Measurements from ENCODE around the gene OBP2A. TPM values are rescaled to one million over a fixed set of nuclear protein-coding genes. Genes with fewer than 3 reads are reported as not detected.
A peak's percentile ranks its signal among the peaks of the same experiment; 100 is the strongest.
"Not testable (repeated sequence)": the region's sequence is repeated elsewhere in the genome, so short reads cannot be mapped to it uniquely, and the experiment has no call there.

The OBP2A gene
- total RNA-seq = not detected

DNA sequence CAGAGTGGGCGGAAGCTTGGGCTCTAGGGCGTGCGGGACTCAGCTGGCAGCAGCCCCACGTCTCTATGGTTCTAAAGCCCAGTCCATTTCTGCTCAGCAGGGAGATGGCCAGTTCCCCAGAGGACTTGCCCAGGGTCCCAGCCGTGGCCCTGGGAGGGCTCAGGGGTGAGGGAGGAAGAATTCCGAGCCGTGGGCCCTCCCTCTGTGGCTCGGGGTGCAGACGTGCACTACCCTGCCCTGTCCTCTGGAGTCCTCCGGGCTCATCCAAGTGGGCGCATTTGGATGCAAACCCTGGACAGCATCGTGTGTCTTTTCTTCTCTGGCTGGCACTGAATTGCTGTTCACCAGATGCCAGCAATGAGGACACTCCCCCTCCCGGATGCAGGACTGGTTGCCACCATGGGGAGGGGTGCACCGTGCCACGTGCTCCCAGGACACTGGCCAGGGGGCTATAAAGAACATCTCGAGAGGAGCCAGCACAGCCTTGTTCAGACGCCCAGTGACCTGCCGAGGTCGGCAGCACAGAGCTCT is at the start of gene OBP2A:
Gene OBP2A (plus strand): TSS at position 481 of the 531 bp plus-strand sequence. CDS start 55 bp downstream, outside the sequence.
- not testable (repeated sequence) for DNase-seq (ENCODE audit: low spot score)

GRCh38 chr9:135498381-135499126 is 47.4 kb upstream of the OBP2A start:
- no peak for DNase-seq (ENCODE audit: low spot score)

DNA sequence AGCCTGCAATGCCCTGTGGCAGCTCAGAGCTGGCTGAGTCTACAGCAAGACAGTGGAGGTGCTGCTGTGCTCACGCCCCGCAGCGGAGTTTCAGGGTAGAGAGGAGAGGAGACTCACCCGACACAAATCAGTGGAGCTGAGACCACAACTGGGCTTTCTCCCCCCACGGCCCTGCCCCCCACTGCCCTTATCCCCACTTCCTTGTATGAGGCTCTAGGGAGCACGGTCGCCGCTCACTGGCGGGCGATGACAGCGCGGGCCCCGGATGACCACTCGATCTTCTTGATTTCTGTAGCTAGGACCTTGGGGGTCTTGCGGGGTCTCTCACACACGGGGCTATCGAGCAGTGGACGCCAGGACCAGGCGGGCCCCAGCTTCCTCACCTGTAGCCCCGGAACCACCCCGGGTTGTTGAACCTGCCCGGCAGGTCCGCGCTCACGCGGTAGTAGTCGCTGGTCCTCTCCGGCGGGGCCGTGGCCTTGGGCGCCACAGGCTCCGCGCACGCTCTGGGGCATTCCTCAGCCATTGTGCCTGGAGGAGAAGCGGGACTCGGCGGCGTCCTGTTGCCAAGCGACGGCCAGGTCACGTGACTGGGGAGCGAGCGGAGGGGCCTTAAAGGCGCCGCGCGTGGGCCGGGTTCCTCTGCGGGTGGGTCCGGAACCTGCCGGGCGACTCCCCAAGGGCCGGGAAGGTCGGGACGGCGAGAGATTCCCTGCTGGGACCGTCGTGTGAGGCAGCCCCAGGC is 46.4 kb upstream of the OBP2A start:
- peak; percentile 97 for DNase-seq (ENCODE audit: low spot score)

DNA sequence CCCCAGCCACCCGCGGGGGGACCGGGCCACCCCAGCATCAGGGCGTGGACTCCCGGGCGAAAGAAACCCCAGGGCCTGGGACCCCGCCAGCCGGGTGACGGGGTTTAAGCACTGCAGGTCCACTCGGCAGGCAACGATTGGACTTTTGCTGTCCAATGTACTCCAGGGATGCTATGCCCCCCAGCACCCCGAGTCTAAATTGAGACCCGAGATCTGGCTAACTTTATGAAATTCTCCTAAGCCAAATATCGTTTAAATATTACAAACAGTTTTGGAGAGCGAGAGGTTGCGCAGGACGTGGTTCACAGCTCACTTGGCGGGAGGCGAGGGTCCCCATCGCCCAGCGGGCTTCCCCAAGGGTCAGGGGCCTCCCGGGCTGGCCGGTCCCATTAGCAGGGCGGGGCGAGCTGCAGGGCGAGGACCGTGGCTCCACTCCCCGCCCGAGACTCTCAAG is 45.8 kb upstream of the OBP2A start:
- no peak for DNase-seq (ENCODE audit: low spot score)

GRCh38 chr9:135500525-135501260 is 45.2 kb upstream of the OBP2A start, which contains the start of gene MRPS2:
TSS of gene MRPS2 (plus strand) at chr9:135500682. CDS start at chr9:135500711, 29 bp downstream.
- peak; percentile 84 for DNase-seq (ENCODE audit: low spot score)

DNA sequence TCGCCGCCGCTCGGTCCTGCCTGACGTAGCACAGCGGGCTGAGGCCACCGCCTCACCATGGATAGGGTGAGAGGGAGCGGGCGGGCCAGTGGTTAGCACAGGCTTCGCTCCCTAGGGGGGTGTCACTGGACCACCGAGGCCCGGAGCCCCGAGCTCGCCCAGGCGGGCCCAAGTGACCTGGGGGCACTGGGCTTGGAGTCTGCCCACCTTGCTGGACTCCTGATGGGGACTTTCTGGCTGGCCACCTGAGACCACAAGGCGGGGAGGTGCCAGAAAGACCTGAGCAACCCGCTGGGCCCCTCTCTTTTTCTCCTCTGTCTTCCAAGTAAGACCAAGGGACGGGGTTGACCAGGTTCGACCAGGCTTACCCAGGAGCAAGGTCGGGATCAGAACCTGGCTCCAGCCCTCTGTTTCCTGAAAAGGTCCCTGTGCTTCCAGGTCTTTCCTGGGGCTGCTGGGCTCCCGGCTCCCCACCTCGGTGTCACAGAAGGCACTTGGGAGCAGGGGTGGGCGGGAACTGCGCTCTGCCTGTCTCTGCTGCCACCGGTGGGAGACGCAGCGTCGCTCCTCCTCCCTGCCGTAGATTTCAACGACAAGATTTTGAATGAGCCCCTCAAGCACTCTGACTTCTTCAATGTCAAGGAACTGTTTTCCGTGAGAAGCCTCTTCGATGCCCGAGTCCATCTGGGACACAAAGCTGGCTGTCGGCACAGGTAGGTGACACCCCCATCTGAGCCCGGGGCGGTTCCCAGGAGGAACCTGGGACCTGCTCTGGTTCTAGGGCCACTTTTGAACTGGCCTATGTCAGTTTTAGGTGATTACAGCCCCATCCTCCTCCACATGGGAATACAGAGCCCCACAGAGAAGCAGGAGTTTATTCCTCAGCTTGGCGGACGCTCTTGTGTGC is 44.4 kb upstream of the OBP2A start:
- no peak for DNase-seq (ENCODE audit: low spot score)

GRCh38 chr9:135502168-135502872 is 43.6 kb upstream of the OBP2A start:
- DNase-seq (ENCODE audit: low spot score) = no peak

DNA sequence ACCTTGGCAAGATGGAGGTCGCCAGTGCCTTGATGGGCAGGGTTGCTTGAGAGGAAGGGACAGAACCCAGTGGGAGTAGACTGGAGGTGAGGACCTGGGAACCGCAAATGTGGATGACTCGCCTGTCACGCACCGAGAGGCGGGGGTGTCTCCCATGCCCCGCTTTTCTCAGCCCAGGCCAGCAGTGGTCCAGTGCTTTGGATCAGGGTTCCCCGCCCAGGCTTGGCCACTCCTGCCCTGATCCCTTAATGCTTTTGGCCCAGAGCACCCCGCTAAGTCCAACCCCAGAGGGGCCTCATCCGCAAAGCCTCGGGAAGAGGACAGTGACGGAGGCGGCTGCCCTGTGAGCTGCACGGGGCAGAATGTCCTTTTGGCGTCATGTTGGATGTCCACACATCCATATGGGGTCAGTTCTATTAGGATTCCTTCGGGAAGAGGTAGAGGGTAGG is 43.0 kb upstream of the OBP2A start:
- no peak for DNase-seq (ENCODE audit: low spot score)

DNA sequence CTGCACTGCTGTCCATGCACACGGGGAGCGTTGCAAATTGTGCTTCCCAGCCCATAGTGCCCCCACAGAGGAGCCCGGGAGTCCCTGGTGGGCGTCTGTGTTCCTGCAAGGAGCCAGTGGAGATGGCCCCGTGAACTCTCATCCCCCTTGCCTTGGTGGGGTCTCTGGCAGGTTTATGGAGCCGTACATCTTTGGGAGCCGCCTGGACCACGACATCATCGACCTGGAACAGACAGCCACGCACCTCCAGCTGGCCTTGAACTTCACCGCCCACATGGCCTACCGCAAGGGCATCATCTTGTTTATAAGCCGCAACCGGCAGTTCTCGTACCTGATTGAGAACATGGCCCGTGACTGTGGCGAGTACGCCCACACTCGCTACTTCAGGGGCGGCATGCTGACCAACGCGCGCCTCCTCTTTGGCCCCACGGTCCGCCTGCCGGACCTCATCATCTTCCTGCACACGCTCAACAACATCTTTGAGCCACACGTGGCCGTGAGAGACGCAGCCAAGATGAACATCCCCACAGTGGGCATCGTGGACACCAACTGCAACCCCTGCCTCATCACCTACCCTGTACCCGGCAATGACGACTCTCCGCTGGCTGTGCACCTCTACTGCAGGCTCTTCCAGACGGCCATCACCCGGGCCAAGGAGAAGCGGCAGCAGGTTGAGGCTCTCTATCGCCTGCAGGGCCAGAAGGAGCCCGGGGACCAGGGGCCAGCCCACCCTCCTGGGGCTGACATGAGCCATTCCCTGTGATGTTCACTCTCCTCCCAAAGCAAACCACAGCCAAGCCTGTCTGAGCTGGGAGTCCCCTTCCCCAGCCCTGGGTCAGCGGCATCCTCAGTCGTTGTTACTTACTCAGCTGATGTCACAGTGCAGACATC is 42.3 kb upstream of the OBP2A start:
- DNase-seq (ENCODE audit: low spot score) = no peak

DNA sequence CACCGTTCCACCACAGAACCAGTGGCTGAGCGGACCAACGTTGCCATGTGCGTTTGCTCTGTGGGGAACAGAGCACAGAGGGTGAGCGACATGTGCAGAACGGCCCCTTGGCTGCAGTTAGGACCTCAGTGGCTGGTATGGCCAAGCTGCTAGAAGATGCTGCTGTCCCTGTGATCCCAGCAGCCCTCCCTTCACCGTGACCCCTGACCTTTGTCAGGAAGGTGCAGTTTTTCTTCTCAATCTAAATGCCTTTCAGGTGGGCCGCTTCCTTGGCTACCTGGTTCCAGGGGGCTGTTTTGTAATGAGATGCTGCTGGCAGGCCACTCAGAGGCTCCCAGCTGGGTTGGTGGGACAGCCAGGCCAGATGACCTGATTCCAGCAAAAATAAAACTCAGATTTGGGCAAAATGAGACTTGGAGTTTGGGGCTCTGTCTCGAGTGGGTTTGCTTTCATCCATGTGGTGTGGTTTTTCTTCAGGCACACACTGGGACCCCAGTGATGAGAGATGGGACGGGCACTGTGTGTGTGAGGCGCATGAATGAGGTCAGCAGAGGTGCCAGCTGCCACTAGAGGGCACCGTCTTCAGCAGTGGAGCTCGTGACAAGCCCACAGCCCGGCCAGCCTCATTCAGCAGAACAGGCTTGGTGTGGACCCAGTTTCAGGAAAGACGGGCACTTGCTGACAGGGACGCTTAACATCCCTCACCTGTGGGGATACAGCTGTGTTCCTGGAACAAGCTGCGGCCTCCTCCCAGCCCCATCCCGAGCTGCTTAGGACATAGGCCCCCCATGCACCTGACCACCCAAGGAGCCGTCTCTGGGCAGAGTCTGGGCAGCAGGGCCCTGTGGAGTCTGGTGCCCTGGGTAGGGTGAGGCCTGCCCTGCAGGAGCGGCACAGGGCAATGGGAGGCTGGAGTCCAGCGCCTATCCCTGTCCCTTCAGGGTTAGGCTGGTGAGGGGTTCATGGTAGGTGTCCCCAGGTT is 41.4 kb upstream of the OBP2A start:
- DNase-seq (ENCODE audit: low spot score) = peak; percentile 43

GRCh38 chr9:135505406-135506187 is 40.3 kb upstream of the OBP2A start:
- DNase-seq (ENCODE audit: low spot score) = no peak

DNA sequence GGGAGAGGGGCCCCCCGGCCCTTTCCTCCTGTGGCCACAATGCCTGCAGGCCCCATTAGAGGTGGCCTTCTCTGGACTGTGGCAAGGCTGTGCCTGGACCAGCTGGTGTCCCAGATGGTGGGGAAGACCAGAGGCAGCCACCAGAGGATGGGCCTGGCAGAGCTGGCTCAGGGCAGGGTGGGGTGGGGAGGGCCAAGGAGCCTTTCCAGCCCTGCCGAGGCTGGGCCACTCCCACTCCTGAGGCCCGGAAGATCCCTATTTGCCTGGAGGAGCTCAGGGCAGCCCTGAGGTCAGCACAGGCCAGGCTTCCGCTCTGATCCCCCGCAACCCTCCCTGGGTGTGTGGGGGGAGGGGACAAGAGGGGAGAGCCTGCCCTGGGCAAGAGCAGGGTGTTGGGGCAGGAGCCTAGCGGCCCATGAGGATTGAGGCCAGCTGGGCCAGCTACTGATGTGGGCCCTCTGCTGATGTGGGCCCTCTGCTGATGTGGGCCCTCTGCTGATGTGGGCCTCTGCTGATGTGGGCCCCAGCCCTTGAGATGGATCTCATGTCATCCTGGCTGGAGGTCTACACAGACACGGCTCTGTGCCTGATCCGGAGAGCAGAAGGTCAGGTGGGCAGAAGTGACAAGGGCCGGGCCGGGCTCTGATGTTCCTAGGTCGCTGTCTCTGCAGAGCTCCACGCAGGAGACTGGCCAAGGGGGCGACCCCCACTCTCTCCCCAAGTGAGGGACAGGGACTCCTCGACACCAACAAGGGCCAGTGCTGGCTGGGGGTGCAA is 39.4 kb upstream of the OBP2A start:
- DNase-seq (ENCODE audit: low spot score) = no peak

- no peak for DNase-seq (ENCODE audit: low spot score)
Measured at GRCh38 chr9:135507104-135508035, 38.6 kb upstream of the OBP2A start.

DNA sequence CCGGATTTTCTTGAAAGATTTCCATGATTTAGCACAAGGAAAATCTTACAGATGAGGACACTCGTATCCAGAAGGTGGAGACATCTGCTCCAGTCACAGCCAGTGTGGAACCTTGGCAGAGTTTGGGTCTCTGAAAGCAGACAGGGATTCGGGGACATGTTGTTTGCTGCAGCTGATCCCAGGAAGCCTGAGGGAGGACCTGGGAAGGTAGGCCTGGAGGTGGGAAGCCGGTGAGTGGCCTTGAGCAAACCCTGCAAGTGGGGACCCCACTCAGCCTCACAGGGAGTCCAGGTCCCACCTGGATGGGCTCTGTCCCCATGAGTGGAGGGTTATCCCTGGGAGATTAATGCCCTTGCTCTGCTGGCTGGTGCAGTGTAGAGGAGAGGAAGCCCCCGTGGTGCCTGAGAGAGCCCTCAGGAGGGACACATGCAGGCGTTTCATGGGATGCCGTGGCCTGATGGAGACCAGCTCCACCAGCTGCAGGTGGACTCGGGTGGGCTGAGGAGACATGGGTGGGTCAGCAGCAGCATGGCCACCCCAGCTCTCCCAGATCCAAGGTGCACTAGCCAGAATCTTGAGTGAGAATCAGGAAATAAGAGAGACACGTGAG is 37.6 kb upstream of the OBP2A start:
- no peak for DNase-seq (ENCODE audit: low spot score)

DNA sequence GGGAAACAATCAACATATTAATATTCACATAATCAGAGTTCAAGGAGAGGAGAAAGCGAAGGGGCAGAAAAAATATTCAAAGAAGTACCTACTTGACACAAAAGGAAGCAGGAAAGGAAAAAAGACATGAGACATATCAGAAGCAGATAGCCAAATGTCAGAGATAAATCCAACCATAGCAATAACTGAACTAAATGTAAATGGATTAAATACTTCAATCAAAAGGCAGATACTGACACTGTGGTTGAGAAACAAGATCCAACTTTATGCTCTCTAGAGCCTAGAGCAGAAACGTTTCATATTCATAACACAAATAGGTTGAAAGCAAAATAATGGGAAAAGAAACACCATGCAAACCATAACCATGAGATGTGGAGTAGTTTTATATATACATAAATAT is 36.5 kb upstream of the OBP2A start:
- DNase-seq (ENCODE audit: low spot score) = no peak

All from mucosa of gallbladder (tissue), 1 donor.